ENCODE data around the gene WIPF3.

DNA sequence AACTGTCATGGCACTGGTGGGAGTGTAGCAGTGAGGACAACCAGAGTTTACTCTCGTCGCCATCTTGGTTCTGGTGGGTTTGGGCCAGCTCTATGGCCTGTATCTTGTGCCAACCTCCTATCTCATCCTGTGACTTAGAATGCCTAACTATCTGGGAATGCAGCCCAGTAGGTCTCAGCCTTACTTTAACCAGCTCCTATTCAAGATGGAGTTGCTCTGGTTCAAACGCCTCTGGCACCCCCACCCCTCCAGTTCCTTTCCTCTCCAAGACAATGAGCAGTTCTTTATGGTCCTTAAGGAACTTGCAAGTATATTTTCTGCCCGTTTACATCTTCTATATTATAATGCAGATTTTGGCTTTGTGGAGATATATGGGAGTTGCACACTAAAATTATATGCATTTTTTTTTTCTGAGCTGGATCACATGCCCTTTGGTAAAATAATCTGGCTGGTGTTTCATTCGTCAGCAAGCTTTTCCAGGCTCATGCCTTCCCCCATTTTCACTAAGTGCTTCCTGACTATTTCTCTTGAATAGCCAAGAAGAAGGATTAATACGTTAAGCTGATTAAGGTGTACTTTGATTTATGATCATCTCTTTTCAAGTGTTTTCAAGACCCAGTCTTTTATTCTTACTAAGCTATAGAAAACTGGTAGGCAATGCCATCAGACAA, 11.2 kb upstream of the WIPF3 start:
- TF ChIP-seq, protein P1, sequence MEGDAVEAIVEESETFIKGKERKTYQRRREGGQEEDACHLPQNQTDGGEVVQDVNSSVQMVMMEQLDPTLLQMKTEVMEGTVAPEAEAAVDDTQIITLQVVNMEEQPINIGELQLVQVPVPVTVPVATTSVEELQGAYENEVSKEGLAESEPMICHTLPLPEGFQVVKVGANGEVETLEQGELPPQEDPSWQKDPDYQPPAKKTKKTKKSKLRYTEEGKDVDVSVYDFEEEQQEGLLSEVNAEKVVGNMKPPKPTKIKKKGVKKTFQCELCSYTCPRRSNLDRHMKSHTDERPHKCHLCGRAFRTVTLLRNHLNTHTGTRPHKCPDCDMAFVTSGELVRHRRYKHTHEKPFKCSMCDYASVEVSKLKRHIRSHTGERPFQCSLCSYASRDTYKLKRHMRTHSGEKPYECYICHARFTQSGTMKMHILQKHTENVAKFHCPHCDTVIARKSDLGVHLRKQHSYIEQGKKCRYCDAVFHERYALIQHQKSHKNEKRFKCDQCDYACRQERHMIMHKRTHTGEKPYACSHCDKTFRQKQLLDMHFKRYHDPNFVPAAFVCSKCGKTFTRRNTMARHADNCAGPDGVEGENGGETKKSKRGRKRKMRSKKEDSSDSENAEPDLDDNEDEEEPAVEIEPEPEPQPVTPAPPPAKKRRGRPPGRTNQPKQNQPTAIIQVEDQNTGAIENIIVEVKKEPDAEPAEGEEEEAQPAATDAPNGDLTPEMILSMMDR (IDR thresholded peaks at IDR 0.05 in 2 of 3, conservative IDR thresholded peaks at IDR 0.05 in 1 of 3; ENCODE audit: control insufficient read depth in 2 of 3, extremely low read depth in 1 of 3, insufficient read depth in 1 of 3, low read depth in 3 of 3, low read length in 3 of 3): no peak
- no peak for TF ChIP-seq JUND (IDR thresholded peaks at IDR 0.05; ENCODE audit: low read depth, low read length)
- TF ChIP-seq YY1 (IDR thresholded peaks at IDR 0.05; ENCODE audit: low read depth, low read length): no peak
- TF ChIP-seq FOS (IDR thresholded peaks at IDR 0.05; ENCODE audit: borderline replicate concordance, extremely low read depth, insufficient read length): no peak
- TF ChIP-seq, protein P2, sequence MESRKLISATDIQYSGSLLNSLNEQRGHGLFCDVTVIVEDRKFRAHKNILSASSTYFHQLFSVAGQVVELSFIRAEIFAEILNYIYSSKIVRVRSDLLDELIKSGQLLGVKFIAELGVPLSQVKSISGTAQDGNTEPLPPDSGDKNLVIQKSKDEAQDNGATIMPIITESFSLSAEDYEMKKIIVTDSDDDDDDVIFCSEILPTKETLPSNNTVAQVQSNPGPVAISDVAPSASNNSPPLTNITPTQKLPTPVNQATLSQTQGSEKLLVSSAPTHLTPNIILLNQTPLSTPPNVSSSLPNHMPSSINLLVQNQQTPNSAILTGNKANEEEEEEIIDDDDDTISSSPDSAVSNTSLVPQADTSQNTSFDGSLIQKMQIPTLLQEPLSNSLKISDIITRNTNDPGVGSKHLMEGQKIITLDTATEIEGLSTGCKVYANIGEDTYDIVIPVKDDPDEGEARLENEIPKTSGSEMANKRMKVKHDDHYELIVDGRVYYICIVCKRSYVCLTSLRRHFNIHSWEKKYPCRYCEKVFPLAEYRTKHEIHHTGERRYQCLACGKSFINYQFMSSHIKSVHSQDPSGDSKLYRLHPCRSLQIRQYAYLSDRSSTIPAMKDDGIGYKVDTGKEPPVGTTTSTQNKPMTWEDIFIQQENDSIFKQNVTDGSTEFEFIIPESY (IDR thresholded peaks at IDR 0.05): no peak
- TF ChIP-seq CHD1 (IDR thresholded peaks at IDR 0.05; ENCODE audit: low read depth, low read length): no peak
- TF ChIP-seq, protein P3, sequence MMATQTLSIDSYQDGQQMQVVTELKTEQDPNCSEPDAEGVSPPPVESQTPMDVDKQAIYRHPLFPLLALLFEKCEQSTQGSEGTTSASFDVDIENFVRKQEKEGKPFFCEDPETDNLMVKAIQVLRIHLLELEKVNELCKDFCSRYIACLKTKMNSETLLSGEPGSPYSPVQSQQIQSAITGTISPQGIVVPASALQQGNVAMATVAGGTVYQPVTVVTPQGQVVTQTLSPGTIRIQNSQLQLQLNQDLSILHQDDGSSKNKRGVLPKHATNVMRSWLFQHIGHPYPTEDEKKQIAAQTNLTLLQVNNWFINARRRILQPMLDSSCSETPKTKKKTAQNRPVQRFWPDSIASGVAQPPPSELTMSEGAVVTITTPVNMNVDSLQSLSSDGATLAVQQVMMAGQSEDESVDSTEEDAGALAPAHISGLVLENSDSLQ (IDR thresholded peaks at IDR 0.05): no peak
- TF ChIP-seq SUZ12 (IDR thresholded peaks at IDR 0.05; ENCODE audit: unreplicated experiment): no peak
- no peak for TF ChIP-seq BHLHE40 (IDR thresholded peaks at IDR 0.05; ENCODE audit: borderline replicate concordance in 1 of 2, low read depth in 2 of 2, low read length in 1 of 2)

All from GM12878 (cell line).